ENCODE measurements around the gene COBL.

DNA sequence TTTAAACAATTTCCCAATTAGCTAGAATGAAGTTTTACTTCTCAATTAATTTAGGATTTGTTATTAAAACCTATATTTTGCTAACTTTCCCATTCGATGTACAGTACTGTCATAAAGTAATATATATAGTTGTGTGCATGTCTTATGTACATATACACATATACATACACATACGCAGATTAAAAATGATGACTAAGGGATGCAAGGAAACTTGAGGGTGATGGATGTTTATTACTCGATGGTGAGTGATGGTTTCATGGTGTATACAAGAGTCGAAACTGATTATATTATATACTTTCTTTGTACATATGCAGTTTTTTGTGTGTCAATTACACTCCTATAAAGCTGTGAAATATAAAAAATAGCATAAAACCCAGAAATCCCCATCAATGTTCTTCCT lies 248.2 kb downstream of the COBL start:
- no peak for TF ChIP-seq EZH2 (IDR thresholded peaks at IDR 0.05; ENCODE audit: low read depth)
- TF ChIP-seq, protein P1, sequence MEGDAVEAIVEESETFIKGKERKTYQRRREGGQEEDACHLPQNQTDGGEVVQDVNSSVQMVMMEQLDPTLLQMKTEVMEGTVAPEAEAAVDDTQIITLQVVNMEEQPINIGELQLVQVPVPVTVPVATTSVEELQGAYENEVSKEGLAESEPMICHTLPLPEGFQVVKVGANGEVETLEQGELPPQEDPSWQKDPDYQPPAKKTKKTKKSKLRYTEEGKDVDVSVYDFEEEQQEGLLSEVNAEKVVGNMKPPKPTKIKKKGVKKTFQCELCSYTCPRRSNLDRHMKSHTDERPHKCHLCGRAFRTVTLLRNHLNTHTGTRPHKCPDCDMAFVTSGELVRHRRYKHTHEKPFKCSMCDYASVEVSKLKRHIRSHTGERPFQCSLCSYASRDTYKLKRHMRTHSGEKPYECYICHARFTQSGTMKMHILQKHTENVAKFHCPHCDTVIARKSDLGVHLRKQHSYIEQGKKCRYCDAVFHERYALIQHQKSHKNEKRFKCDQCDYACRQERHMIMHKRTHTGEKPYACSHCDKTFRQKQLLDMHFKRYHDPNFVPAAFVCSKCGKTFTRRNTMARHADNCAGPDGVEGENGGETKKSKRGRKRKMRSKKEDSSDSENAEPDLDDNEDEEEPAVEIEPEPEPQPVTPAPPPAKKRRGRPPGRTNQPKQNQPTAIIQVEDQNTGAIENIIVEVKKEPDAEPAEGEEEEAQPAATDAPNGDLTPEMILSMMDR (conservative IDR thresholded peaks at IDR 0.05): no peak
